Dermis microvascular lymphatic vessel endothelial cell (primary cell): ENCODE measurements around the gene ST6GALNAC3. TPM values are rescaled to one million over a fixed set of nuclear protein-coding genes. Genes with fewer than 3 reads are reported as not detected.
A peak's percentile ranks its signal among the peaks of the same experiment; 100 is the strongest.
"Not testable (repeated sequence)": the region's sequence is repeated elsewhere in the genome, so short reads cannot be mapped to it uniquely, and the experiment has no call there.

Experiments
- DNase-seq, 2 donors: peaks; one replicate each; pipeline versions ENCODE4 v3.0.0 to v3.0.0-alpha.2; 2010; ENCODE audit warnings: low read depth in 2 of 2
- total RNA-seq: library from RNA; depleted of rRNA; stranded (reverse); fragments of >200 nt; gene quantifications from 2 replicates; pipeline ENCODE4 v1.2.1, GENCODE V29; 2014

Gene ST6GALNAC3
- total RNA-seq, 1 donor from 2014 or later = 49.9 TPM

GRCh38 chr1:76106719-76107235 is 32.2 kb downstream of the ST6GALNAC3 start:
- DNase-seq = no peak

- peak; percentile 41 to 45 for DNase-seq
Measured at GRCh38 chr1:76109404-76109803, 34.9 kb downstream of the ST6GALNAC3 start.

- DNase-seq = no peak
Measured at GRCh38 chr1:76109901-76110560, 35.5 kb downstream of the ST6GALNAC3 start.

- no peak for DNase-seq
Measured at GRCh38 chr1:76110666-76111065, 36.1 kb downstream of the ST6GALNAC3 start.

GRCh38 chr1:76112321-76112720 is 37.8 kb downstream of the ST6GALNAC3 start:
- not testable (repeated sequence) for DNase-seq

- no peak for DNase-seq
Measured at GRCh38 chr1:76113446-76113845, 38.9 kb downstream of the ST6GALNAC3 start.

GRCh38 chr1:76115171-76115570 is 40.6 kb downstream of the ST6GALNAC3 start:
- DNase-seq = no peak

GRCh38 chr1:76121850-76122249 is 47.3 kb downstream of the ST6GALNAC3 start:
- DNase-seq = no peak

GRCh38 chr1:76122271-76122670 is 47.7 kb downstream of the ST6GALNAC3 start:
- DNase-seq = no peak

- DNase-seq = not testable (repeated sequence)
Measured at GRCh38 chr1:76123411-76124064, 49.0 kb downstream of the ST6GALNAC3 start.

GRCh38 chr1:76124196-76124595 is 49.6 kb downstream of the ST6GALNAC3 start:
- no peak for DNase-seq

- no peak for DNase-seq
Measured at GRCh38 chr1:76125473-76126219, 51.1 kb downstream of the ST6GALNAC3 start.

GRCh38 chr1:76128096-76128495 is 53.5 kb downstream of the ST6GALNAC3 start:
- no peak for DNase-seq

GRCh38 chr1:76129731-76130130 is 55.2 kb downstream of the ST6GALNAC3 start:
- DNase-seq = no peak

GRCh38 chr1:76130992-76131391 is 56.4 kb downstream of the ST6GALNAC3 start:
- DNase-seq = no peak

- DNase-seq = no peak
Measured at GRCh38 chr1:76133977-76134376, 59.4 kb downstream of the ST6GALNAC3 start.

- no peak for DNase-seq
Measured at GRCh38 chr1:76135835-76136234, 61.3 kb downstream of the ST6GALNAC3 start.

- DNase-seq = no peak
Measured at GRCh38 chr1:76136894-76137293, 62.3 kb downstream of the ST6GALNAC3 start.

GRCh38 chr1:76137746-76138145 is 63.2 kb downstream of the ST6GALNAC3 start:
- DNase-seq = no peak

- peak; percentile 11 to 58 for DNase-seq
Measured at GRCh38 chr1:76138217-76138616, 63.7 kb downstream of the ST6GALNAC3 start.

GRCh38 chr1:76140227-76140626 is 65.7 kb downstream of the ST6GALNAC3 start:
- no peak for DNase-seq

- no peak for DNase-seq
Measured at GRCh38 chr1:76141929-76142328, 67.4 kb downstream of the ST6GALNAC3 start.
